Stimulated activated CD4-positive, alpha-beta T cell treated with anti-CD3 and anti-CD28 coated beads, Interleukin-4, amount 100 ng/mL, for 1 hour (primary cell): ENCODE results near the gene FAM47B.

Experiments used
- DNase-seq: peaks from one replicate; pipeline ENCODE4 v3.0.0-alpha.2; 2020

Gene FAM47B

GRCh38 chrX:34942496-34942895 is at the start of gene FAM47B:
FAM47B (plus strand) TSS chrX:34942796; CDS start chrX:34942832, 36 bp downstream.
- DNase-seq: no peak

GRCh38 chrX:34893741-34894140 is 48.9 kb upstream of the FAM47B start:
- no peak for DNase-seq

- DNase-seq: no peak
Observed at GRCh38 chrX:34900691-34901090, 41.9 kb upstream of the FAM47B start.

- DNase-seq: no peak
Observed at GRCh38 chrX:34901761-34902160, 40.8 kb upstream of the FAM47B start.

GRCh38 chrX:34903316-34903715 is 39.3 kb upstream of the FAM47B start:
- no peak for DNase-seq

- DNase-seq: no peak
Observed at GRCh38 chrX:34909151-34909550, 33.4 kb upstream of the FAM47B start.

- no peak for DNase-seq
Observed at GRCh38 chrX:34915463-34916225, 27.0 kb upstream of the FAM47B start.

- no peak for DNase-seq
Observed at GRCh38 chrX:34917146-34917545, 25.4 kb upstream of the FAM47B start.

GRCh38 chrX:34918091-34918736 is 24.4 kb upstream of the FAM47B start:
- no peak for DNase-seq

GRCh38 chrX:34918856-34919255 is 23.7 kb upstream of the FAM47B start:
- no peak for DNase-seq

- no peak for DNase-seq
Observed at GRCh38 chrX:34927866-34928265, 14.7 kb upstream of the FAM47B start.

- DNase-seq: no peak
Observed at GRCh38 chrX:34943235-34943634, 639 bp downstream of the FAM47B start.

GRCh38 chrX:34956916-34957315 is 14.3 kb downstream of the FAM47B start:
- DNase-seq: no peak

GRCh38 chrX:34961662-34962061 is 19.1 kb downstream of the FAM47B start:
- no peak for DNase-seq

- no peak for DNase-seq
Observed at GRCh38 chrX:34972206-34972605, 29.6 kb downstream of the FAM47B start.

- DNase-seq: no peak
Observed at GRCh38 chrX:34978171-34978570, 35.6 kb downstream of the FAM47B start.

- no peak for DNase-seq
Observed at GRCh38 chrX:34987646-34988045, 45.0 kb downstream of the FAM47B start.
